Measurements from ENCODE around the gene FBXO38. TPM values are rescaled to one million over a fixed set of nuclear protein-coding genes. Genes with fewer than 3 reads are reported as not detected.

Gene FBXO38
- polyA plus RNA-seq, 3 donors: 6.8 to 22.1 (median 14.8) TPM

- Histone ChIP-seq H3K4me1 (ENCODE audit: control insufficient read depth in 1 of 2, insufficient read depth in 2 of 2, low read length in 2 of 2) (no peaks in the 10 kb centered on the region), H3K4me2 (replicated peaks; ENCODE audit: extremely low read depth, low read length, poor library complexity, severe bottlenecking) (no peak overlapping the region), H2AFZ (ENCODE audit: insufficient read depth, low read depth, low read length, poor library complexity, severe bottlenecking) (no peak overlapping the region), H3K4me3 (replicated peaks in 1 of 3; ENCODE audit: low read depth in 2 of 3, low read length in 3 of 3) (no peak overlapping the region), H3K79me2 (ENCODE audit: insufficient read depth, low read length) (no peaks in the 10 kb centered on the region), H3K36me3 (replicated peaks in 1 of 2; ENCODE audit: control insufficient read depth in 1 of 2, insufficient read depth in 2 of 2, low read length in 2 of 2) (no peaks in the 10 kb centered on the region), H3K27me3 (ENCODE audit: control insufficient read depth in 2 of 2, insufficient read depth in 2 of 2, low read length in 2 of 2) (no peaks in the 10 kb centered on the region), H3K9me3 (replicated peaks in 1 of 2; ENCODE audit: control insufficient read depth in 1 of 2, insufficient read depth in 1 of 2, low read length in 2 of 2) (no peaks in the 10 kb centered on the region), H3K27ac (ENCODE audit: low read depth in 1 of 2, low read length in 2 of 2) (no peak overlapping the region), H3K9ac (ENCODE audit: insufficient read depth, low read length, poor library complexity, severe bottlenecking) (no peak overlapping the region), H4K20me1 (ENCODE audit: insufficient read depth, low read length) (no peaks in the 10 kb centered on the region)
- Mint-ChIP-seq H3K4me1 (peaks cover 5% of the 10 kb centered on the region), H3K9me3 (peaks cover 0 to 2% (median 0%) of the 10 kb centered on the region in 7 donors), H3K27me3 (ENCODE audit: low read depth in 3 of 3) (peaks cover 6 to 9% (median 8%) of the 10 kb centered on the region in 3 donors), H3K36me3 (no peaks in the 10 kb centered on the region), H3K27ac (no peak overlapping the region), H3K4me3 (no peak overlapping the region)
- intact Hi-C loops (cut with micrococcal nuclease): no loop called here
- no peak for DNase-seq
- WGBS (ENCODE audit: insufficient coverage): 87% methylated on average over 2 of the region's 3 CpGs
- TF ChIP-seq CTCF (IDR thresholded peaks at IDR 0.05): no peak
These were observed 93.7 kb downstream of the FBXO38 start for GRCh38 chr5:148477429-148477828.

GRCh38 chr5:148482196-148482595 lies 98.4 kb downstream of the FBXO38 start:
- peaks cover 9% of the 10 kb centered on the region for H3K4me1 Mint-ChIP-seq
- H3K27ac Mint-ChIP-seq: peak overlapping the region in 1 of 7 donors; percentile 50
- WGBS (ENCODE audit: insufficient coverage): 80% methylated on average over 7 of the region's 7 CpGs
- DNase-seq: no peak
- Histone ChIP-seq H2AFZ (ENCODE audit: insufficient read depth, low read depth, low read length, poor library complexity, severe bottlenecking) (peak overlapping the region; percentile 60), H3K4me2 (replicated peaks; ENCODE audit: extremely low read depth, low read length, poor library complexity, severe bottlenecking) (no peak overlapping the region), H3K4me3 (replicated peaks in 1 of 3; ENCODE audit: low read depth in 2 of 3, low read length in 3 of 3) (no peak overlapping the region), H3K27ac (ENCODE audit: low read depth in 1 of 2, low read length in 2 of 2) (no peak overlapping the region), H3K79me2 (ENCODE audit: insufficient read depth, low read length) (no peaks in the 10 kb centered on the region), H4K20me1 (ENCODE audit: insufficient read depth, low read length) (no peaks in the 10 kb centered on the region), H3K27me3 (ENCODE audit: control insufficient read depth in 2 of 2, insufficient read depth in 2 of 2, low read length in 2 of 2) (peaks cover 0 to 3% of the 10 kb centered on the region in 2 donors), H3K9me3 (replicated peaks in 1 of 2; ENCODE audit: control insufficient read depth in 1 of 2, insufficient read depth in 1 of 2, low read length in 2 of 2) (no peaks in the 10 kb centered on the region), H3K36me3 (replicated peaks in 1 of 2; ENCODE audit: control insufficient read depth in 1 of 2, insufficient read depth in 2 of 2, low read length in 2 of 2) (no peaks in the 10 kb centered on the region), H3K9ac (ENCODE audit: insufficient read depth, low read length, poor library complexity, severe bottlenecking) (no peak overlapping the region), H3K4me1 (ENCODE audit: control insufficient read depth in 1 of 2, insufficient read depth in 2 of 2, low read length in 2 of 2) (no peaks in the 10 kb centered on the region)
- peaks cover 6 to 7% (median 7%) of the 10 kb centered on the region in 3 donors for H3K27me3 Mint-ChIP-seq (ENCODE audit: low read depth in 3 of 3)
- H3K4me3 Mint-ChIP-seq: peak overlapping the region in 1 of 2 donors; percentile 10
- intact Hi-C loops (cut with micrococcal nuclease): no loop called here
- no peaks in the 10 kb centered on the region for H3K9me3 Mint-ChIP-seq
- TF ChIP-seq CTCF (IDR thresholded peaks at IDR 0.05): no peak
- no peaks in the 10 kb centered on the region for H3K36me3 Mint-ChIP-seq

Measured in CD14-positive monocyte (primary cell).